ENCODE data around the gene PIGS.

PIGS gene

DNA sequence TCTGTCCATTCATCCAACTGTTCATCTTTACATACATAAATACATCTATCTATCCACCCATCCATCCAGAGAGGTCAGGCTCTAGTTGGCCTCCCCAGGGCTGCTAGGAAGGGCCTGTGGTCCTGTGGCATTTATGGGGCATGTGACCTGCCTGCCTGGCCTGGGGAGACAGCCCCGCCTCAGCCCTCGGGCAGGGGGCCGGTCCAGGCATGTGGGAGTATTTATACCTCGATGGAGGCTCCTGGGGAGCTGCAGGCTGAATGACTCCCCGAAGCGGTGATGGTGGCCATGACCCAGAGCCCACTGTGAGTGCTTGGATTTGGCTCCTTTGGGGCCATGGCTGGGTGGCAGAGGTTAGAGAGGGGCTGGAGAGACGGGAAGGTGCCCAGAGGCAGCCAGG, 57.8 kb downstream of the PIGS start:
- no peak for DNase-seq (ENCODE audit: extremely low read depth, low read depth)
- TF ChIP-seq, protein P1, sequence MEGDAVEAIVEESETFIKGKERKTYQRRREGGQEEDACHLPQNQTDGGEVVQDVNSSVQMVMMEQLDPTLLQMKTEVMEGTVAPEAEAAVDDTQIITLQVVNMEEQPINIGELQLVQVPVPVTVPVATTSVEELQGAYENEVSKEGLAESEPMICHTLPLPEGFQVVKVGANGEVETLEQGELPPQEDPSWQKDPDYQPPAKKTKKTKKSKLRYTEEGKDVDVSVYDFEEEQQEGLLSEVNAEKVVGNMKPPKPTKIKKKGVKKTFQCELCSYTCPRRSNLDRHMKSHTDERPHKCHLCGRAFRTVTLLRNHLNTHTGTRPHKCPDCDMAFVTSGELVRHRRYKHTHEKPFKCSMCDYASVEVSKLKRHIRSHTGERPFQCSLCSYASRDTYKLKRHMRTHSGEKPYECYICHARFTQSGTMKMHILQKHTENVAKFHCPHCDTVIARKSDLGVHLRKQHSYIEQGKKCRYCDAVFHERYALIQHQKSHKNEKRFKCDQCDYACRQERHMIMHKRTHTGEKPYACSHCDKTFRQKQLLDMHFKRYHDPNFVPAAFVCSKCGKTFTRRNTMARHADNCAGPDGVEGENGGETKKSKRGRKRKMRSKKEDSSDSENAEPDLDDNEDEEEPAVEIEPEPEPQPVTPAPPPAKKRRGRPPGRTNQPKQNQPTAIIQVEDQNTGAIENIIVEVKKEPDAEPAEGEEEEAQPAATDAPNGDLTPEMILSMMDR (IDR thresholded peaks at IDR 0.05; ENCODE audit: low read depth, low read length), result no peak

DNA sequence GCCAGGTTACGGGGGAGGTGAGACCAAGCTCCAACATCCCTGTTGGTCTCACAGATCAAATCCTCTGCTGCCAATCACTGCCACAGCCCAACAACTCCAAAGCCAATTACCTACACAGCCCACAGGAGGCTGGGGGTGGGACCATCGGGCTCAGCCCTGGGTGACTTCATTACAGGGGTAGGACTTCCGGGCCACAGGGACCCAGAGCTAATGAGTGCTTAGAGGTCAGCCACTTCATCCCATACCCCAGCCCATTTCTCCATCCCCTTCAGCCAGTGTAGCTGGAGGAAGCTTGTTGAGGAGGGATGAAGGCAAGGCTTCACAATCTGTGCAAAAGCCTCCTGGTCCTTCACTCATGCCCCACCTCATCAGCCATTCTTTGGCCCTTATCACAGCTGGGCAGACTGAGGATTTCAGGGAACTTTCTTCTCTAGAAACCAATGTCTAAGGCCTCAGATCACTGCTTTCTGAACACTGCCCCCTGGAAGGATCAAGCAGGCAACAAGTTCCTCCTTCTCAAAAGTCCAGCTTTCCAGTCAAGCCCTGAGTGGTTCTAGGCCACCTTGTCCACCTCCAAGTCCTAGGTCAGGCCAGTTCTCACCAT, 59.4 kb downstream of the PIGS start:
- DNase-seq (ENCODE audit: extremely low read depth, low read depth), result no peak
- TF ChIP-seq, protein P1 (IDR thresholded peaks at IDR 0.05; ENCODE audit: low read depth, low read length), result no peak

DNA sequence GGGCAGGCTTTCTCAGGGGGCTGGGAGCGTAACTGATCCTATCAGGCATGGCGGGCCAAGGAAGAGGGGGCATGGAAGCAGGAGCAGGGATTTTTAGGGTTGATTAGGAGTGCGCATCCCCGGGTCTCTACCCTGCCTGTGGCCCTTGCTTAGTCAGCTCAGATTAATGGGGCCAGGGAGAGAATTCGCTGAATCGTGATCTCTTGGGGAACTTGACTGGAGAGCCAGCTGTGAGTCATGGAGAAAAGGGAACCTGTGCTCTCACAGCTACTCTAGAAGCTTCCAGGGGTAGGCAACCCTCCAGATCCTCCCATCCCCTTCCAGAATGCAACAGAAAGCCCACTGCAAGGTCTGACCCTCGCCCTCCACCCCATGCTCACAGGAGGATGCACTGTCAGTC, 61.5 kb downstream of the PIGS start:
- no peak for DNase-seq (ENCODE audit: extremely low read depth, low read depth)
- TF ChIP-seq, protein P1 (IDR thresholded peaks at IDR 0.05; ENCODE audit: low read depth, low read length), result no peak

DNA sequence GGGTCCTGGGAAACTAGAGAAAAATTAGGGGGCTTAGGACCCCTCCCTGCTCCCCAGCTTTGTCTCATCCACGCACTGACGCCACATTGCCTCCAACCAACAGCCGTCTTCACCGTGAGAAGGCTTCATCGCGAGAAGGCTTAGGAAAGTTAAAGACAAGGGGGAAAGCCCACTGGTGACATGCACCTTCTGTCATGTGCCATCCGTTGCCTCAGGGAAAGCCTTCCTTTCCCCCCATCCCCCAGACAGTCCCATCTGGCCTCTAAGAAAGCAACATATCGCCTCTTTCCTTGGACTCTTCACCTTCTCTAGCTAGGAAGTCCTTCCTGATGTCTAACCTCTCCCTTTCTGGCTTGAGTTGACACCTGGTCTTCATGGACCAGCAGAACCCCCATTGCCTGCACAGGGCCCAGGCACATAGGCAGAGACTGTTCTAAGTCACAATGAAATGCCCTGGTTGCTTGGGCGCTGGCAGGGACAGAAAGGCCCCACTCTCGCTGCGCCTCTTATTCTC, 63.1 kb downstream of the PIGS start:
- TF ChIP-seq, protein P1 (IDR thresholded peaks at IDR 0.05; ENCODE audit: low read depth, low read length), result no peak
- DNase-seq (ENCODE audit: extremely low read depth, low read depth), result no peak

DNA sequence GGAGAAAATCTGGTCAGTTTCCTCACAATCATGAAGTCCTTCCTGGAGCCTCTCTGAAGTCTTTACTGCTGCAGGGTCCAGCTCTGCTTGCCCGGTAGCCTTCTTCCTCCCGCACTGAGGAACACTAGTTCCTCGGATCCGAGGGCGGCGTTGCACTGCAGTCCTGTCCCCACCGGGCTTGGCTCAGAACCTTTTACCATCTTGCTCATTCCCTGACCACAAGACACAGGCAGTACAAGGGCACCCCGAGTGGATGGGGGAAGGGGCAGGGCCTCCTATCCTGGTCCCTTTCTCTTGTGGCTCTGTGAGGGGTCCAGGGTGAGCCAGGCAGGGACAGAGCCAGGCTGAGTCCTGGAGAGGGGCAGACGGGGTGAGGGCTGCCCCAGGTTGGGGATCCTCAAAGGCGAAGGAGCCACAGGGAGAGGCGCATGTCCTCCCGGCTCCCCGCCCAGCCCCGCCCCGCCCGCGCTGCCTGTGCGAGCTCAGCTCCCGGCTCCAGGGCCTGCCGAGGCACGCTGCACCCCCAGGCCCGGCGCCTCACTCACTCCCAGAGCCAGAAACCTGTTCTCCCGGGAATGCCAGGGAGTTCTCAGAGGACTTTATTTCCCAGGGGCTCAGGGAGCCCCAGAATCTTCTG, 63.6 kb downstream of the PIGS start:
- no peak for DNase-seq (ENCODE audit: extremely low read depth, low read depth)
- TF ChIP-seq, protein P1 (IDR thresholded peaks at IDR 0.05; ENCODE audit: low read depth, low read length), result no peak

DNA sequence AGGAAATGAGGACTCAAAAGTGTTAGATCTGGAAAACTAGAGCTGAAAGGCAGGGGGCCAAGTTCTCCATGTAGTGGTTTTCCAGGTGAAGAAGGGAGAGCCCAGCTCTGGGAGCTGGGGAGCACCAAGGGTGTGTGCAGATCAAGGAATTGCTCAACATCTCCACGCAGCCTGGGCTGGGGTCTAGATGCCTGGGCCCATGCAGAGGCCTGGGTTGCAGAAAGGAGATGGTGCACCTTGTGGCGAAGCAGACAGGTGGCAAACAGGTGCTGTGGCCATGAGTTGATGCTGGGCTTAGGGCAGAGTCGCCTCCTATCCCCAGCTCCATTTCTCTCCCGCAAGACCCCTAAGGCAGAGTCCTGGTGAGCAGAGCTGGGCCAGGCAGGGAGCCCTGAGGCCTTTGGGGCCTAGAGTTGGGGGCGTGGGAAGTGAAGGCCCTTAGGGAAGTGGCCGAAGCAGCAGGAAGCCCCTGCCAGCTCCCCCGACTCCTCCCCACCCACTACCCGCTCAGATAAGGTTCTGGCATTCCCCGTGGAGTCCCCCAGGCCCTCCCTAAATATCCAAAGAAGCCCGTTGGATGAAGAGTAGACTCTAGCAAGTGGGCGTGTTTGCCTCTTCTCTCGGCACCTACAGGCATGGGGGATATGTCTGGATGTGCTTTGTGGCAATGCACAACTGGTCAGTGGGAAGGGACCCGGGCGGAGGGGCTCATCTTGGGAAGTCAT, 64.4 kb downstream of the PIGS start:
- DNase-seq (ENCODE audit: extremely low read depth, low read depth), result no peak
- TF ChIP-seq, protein P1 (IDR thresholded peaks at IDR 0.05; ENCODE audit: low read depth, low read length), result no peak
